ENCODE results near the gene SH3RF2. TPM values are rescaled to one million over a fixed set of nuclear protein-coding genes. Genes with fewer than 3 reads are reported as not detected.
"Not testable (repeated sequence)": the region's sequence is repeated elsewhere in the genome, so short reads cannot be mapped to it uniquely, and the experiment has no call there.

SH3RF2 gene
- polyA plus RNA-seq, 3 donors: not detected

DNA sequence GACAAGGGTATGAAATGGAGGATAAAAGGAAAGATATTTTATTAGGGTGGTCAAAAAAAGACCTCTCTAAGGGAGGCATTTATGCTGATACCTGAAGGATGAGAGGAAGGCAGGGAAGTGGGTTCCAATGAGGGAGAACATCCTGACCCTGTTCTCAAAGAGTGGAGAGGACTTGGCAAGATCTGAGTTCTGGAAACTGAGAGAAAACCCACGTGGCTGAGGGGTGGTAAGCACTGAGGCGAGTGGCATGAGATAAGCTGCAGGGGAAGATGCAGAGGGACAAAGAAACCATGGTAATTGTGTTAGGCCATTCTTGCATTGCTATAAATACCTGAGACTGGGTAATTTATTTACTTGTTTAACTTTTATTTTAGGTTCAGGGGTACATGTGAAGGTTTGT lies 16.8 kb downstream of the SH3RF2 start:
- WGBS (ENCODE audit: insufficient coverage): 94% methylated on average over 2 of the region's 2 CpGs
- Histone ChIP-seq H2AFZ (ENCODE audit: insufficient read depth, low read depth, low read length, poor library complexity, severe bottlenecking) (no peak overlapping the region), H4K20me1 (ENCODE audit: insufficient read depth, low read length) (no peaks in the 10 kb centered on the region), H3K36me3 (replicated peaks in 1 of 2; ENCODE audit: control insufficient read depth in 1 of 2, insufficient read depth in 2 of 2, low read length in 2 of 2) (no peaks in the 10 kb centered on the region), H3K79me2 (ENCODE audit: insufficient read depth, low read length) (no peaks in the 10 kb centered on the region), H3K27me3 (ENCODE audit: control insufficient read depth in 2 of 2, insufficient read depth in 2 of 2, low read length in 2 of 2) (peaks cover 53 to 70% of the 10 kb centered on the region in 2 donors), H3K9me3 (replicated peaks in 1 of 2; ENCODE audit: control insufficient read depth in 1 of 2, insufficient read depth in 1 of 2, low read length in 2 of 2) (no peaks in the 10 kb centered on the region), H3K4me3 (replicated peaks in 1 of 3; ENCODE audit: low read depth in 2 of 3, low read length in 3 of 3) (no peak overlapping the region), H3K9ac (ENCODE audit: insufficient read depth, low read length, poor library complexity, severe bottlenecking) (no peak overlapping the region), H3K4me1 (ENCODE audit: control insufficient read depth in 1 of 2, insufficient read depth in 2 of 2, low read length in 2 of 2) (no peaks in the 10 kb centered on the region), H3K27ac (ENCODE audit: low read depth in 1 of 2, low read length in 2 of 2) (no peak overlapping the region), H3K4me2 (replicated peaks; ENCODE audit: extremely low read depth, low read length, poor library complexity, severe bottlenecking) (no peak overlapping the region)
- Mint-ChIP-seq H3K9me3 (peaks cover 0 to 5% (median 3%) of the 10 kb centered on the region in 7 donors), H3K4me3 (peak overlapping the region in 1 of 2 donors; percentile 53), H3K36me3 (no peaks in the 10 kb centered on the region), H3K27me3 (ENCODE audit: low read depth in 3 of 3) (peaks cover 29 to 62% (median 35%) of the 10 kb centered on the region in 3 donors), H3K27ac (no peak overlapping the region), H3K4me1 (no peaks in the 10 kb centered on the region)
- intact Hi-C loops (cut with micrococcal nuclease): no loop called here
- DNase-seq: no peak
- no peak for TF ChIP-seq CTCF (IDR thresholded peaks at IDR 0.05)

DNA sequence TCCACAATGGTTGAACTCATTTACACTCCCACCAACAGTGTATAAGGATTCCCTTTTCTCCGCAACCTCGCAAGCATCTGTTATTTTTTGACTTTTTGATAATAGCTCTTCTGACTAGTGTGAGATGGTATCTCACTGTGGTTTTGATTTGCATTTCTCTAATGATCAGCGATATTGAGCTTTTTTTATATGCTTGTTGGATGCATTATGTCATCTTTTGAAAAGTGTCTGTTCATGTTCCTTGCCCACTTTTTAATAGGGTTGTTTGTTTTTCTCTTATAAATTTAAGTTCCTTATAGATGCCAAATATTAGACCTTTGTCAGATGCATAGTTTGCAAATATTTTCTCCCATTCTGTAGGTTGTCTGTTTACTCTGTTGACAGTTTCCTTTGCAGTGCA lies 17.8 kb downstream of the SH3RF2 start:
- H3K79me2 ChIP-seq (ENCODE audit: insufficient read depth, low read length); H3K4me2 ChIP-seq (replicated peaks; ENCODE audit: extremely low read depth, low read length, poor library complexity, severe bottlenecking); H3K4me1 Mint-ChIP-seq; H3K36me3 Mint-ChIP-seq; H3K27ac ChIP-seq (ENCODE audit: low read depth in 1 of 2, low read length in 2 of 2); H4K20me1 ChIP-seq (ENCODE audit: insufficient read depth, low read length); H3K9ac ChIP-seq (ENCODE audit: insufficient read depth, low read length, poor library complexity, severe bottlenecking); H3K9me3 Mint-ChIP-seq; intact Hi-C loops (cut with micrococcal nuclease); H3K27ac Mint-ChIP-seq; H3K4me1 ChIP-seq (ENCODE audit: control insufficient read depth in 1 of 2, insufficient read depth in 2 of 2, low read length in 2 of 2); H3K36me3 ChIP-seq (replicated peaks in 1 of 2; ENCODE audit: control insufficient read depth in 1 of 2, insufficient read depth in 2 of 2, low read length in 2 of 2); DNase-seq; H3K9me3 ChIP-seq (replicated peaks in 1 of 2; ENCODE audit: control insufficient read depth in 1 of 2, insufficient read depth in 1 of 2, low read length in 2 of 2); H3K4me3 ChIP-seq (replicated peaks in 1 of 3; ENCODE audit: low read depth in 2 of 3, low read length in 3 of 3); H2AFZ ChIP-seq (ENCODE audit: insufficient read depth, low read depth, low read length, poor library complexity, severe bottlenecking): not testable (repeated sequence)
- no CpG with 5 or more reads among the region's 3 CpGs for WGBS (ENCODE audit: insufficient coverage)
- Mint-ChIP-seq H3K27me3 (ENCODE audit: low read depth in 3 of 3) (peaks cover 21 to 54% (median 30%) of the 10 kb centered on the region in 3 donors), H3K4me3 (peak overlapping the region in 1 of 2 donors; percentile 28)
- peaks cover 50 to 60% of the 10 kb centered on the region in 2 donors for H3K27me3 ChIP-seq (ENCODE audit: control insufficient read depth in 2 of 2, insufficient read depth in 2 of 2, low read length in 2 of 2)

All from CD14-positive monocyte (primary cell).